GM19099 (cell line): ENCODE results near the gene CEBPE.

Experiments used
- POLR2A ChIP-seq: IDR thresholded peaks from 3 replicates; pipeline ENCODE4 v1.6.1; 2011; ENCODE audit warnings: low read depth; ENCODE audit not compliant: insufficient read length; ENCODE audit errors: extremely low read depth

Gene CEBPE

DNA sequence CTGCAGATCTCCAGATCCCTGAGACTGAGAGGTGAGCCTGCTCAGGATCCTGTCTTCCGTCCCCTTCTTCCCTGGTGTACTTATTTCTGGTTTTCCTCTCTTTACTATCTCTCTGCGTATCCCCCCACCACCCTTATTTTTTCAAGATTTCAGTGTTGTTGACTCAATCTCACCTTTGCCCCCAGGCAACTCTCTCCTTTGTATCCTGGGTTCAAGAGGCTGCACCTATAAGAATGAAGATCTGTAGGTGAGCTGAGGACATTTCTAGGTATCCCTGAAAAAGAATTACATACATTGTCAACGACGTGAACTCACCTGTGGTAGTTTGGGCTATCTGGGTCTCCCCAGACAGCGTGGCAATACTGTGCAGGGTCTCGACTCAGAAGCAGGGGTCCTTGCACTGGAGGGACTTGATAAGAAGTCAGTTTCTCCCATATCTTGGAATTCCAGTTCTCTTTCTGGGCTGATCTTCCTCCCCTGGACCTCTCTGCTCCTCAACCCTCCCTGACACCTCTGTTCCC is 14.9 kb downstream of the CEBPE start:
- no peak for TF ChIP-seq POLR2A

DNA sequence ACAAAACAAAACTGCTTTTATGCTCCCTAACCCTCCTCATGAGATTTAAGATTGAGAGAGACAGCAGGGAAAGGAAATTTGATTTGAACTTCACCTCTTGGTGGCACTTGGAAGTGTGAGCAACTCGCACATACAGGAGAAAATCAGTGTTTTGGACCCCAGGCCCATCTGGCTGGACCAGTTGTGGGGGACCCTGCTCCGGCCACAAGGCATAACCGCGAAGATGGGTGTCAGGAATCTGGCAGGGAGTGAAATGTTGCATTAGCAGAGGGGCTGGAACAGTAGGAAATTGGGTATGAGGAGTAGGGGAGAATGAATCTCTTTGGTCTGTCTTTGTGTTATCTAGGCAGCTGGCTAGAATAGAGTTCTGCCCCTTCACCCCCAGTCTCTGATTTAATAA is 15.5 kb downstream of the CEBPE start:
- no peak for TF ChIP-seq POLR2A

DNA sequence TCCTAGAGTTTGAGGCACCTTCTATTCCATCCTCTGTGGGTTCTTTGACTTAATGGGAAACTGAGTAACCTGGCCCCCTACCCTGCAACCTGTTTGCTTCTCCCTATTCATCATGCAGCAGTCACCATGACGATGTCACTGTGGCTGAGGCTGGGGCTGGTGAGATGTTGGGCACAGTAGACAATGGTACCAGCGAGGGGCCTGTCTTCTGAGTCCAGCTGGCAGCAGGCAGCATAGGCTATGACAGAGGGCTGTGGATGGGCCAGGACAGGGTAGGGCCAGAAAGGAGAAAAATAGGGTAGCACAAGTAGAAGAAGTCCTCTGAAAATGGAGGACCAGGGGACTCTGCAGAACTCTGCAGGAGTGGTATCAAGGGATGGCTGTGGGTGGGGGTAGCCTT is 16.3 kb downstream of the CEBPE start:
- no peak for TF ChIP-seq POLR2A

DNA sequence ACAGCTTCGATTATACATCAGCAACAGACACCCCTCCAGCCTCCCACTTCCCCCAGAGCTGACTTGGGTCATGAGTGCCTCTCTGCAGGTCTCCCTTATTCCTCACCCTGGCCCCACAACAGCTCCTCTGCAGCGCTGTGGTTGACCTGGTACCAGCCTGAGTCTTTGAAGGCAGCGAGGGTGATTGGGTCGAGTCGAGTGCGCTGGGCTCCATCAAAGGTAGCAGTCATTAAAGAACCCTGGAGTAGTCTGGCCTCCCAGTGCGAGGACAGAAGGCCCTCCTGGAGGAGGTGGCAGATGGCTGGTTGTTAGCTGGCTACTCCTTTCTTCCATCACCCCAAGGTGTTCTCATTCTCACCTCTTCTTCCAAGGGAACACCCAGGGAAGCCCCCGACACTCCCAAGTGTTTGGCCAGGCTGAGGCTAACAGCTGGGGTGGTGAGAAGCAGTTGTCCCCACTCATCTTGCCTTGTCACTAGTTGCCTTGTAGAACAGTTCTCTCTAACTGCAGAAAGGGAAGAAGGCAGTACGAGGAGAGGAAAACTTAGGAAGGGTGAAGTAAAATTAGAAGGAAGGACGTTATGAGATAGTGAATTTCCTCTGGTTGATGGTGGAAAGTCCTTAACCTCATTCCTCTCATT is 16.9 kb downstream of the CEBPE start:
- TF ChIP-seq POLR2A, result no peak

DNA sequence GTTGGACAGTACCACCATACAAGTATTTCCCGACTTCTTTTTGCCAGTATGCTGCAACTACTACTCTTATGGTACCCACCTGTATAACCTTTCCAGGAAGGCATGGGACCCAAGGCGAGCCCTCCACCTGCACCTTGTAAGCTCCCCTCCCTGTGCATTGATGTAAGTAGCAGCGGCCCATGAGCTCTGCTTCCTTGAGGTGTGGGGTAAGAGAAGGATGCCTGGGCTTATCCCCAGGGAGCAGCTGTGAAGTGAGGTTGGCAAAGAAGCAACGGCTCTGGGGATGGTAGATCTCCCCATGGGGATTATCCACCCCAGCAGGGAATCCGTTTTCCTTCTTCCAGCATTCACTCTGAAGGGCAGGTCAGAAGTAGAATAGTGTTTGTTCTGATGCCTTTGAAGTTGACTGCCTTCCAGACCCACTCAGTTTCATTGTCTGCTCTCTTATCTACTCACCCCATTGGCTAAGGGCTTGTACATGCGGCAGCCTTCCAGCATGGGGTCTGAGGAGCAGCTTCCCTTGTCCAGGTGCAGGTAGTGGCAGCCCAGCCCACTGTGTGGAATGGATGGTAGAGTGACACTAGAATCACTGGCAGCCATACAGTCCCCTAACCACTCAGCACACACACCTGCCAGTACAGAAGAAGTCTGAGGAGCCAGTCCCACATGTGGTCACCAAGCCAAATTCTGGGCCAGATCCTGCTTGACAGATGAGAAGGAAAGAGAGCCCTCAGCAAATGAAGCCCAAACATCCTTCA is 17.7 kb downstream of the CEBPE start:
- TF ChIP-seq POLR2A, result no peak

DNA sequence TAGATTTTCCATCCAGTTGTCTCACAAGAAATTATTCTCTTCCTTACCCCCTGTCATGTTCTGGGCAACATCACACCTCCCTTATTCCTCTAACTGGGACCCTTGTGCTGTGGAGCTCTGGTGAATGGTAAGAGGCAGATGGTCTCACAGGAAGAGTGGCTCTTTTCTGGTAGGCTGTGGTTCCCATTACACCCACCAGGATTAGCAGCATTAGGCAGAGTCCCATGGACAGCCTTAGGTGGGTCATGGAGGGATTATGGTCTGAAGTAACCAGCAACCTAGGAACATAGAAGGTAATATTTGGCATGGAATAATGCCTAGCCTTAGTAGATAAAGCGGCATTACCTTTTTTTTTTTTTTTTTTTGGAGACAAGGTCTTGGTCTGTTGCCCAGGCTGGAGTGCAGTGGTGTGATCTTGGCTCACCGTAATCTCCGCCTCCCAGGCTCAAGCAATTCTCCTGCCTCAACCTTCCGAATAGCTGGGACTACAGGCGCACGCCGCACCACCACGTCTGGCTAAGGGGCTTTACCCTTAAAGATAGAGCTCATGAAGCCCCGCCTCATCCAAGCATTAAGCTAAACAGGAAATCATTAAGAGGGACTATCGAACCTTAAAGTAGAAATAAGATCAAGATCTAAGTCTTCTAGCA is 19.7 kb downstream of the CEBPE start:
- no peak for TF ChIP-seq POLR2A

DNA sequence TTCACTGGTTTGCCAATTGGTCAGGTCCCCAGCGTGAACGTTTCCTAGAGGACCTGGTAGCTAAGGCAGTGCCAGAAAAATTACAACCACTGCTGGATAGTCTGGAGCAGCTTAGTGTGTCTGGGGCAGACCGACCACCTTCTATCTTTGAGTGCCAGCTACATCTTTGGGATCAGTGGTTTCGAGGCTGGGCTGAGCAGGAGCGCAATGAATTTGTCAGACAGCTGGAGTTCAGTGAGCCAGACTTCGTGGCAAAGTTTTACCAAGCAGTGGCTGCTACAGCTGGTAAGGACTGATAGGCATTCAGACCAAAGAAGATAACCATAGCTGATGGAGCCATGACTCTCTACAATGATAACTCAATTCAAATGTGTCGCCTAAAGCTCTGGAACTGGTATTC is 21.3 kb downstream of the CEBPE start:
- no peak for TF ChIP-seq POLR2A

DNA sequence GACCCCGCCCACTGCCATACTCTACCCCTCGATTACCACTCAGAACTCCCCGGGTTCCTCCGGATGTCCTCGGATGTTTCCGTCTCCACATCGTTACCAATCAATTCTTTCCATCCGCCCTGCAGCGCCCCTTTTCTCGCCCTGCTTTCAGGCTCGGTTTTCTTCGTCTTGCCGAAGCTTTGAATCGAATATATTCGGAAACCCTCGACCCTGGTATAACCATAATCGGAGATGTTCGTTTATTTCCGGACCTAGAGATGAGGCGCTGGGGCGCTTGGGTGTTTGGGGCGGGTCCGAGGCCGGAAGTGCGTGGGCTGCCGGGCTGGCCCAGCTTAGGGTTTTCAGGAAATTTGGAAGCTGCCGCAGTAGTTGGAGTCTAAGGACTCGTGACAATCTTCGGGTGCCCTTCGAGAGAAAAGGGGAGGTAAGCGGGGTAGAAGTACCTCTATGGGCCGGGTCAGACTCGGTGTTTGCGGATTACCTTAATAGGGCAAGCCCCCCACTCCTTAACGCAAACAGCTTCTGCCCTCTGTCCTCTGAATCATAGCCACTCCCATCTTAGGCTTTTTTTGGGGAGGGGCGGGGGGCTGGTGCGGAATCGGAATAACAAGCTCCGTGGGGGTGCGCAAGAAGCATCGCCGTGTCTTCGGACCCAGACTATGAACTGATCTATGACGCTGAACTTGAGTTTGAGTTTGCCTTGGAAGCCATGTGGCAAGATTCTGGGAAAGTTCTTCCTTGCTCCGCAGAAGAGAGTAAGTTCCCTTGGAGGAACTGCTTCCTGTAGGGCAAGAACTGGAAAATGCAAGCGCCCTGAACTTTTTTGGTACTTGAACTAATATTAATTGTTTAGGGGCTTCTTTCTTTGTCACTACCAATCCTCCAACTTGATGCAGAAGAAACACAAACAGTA is 23.6 kb downstream of the CEBPE start, which contains the start of gene C14orf119:
TSS of gene C14orf119 (plus strand) at position 310 of the 913 bp plus-strand sequence. CDS start 2,154 bp downstream, outside the sequence.
- TF ChIP-seq POLR2A, result peak; percentile 51

DNA sequence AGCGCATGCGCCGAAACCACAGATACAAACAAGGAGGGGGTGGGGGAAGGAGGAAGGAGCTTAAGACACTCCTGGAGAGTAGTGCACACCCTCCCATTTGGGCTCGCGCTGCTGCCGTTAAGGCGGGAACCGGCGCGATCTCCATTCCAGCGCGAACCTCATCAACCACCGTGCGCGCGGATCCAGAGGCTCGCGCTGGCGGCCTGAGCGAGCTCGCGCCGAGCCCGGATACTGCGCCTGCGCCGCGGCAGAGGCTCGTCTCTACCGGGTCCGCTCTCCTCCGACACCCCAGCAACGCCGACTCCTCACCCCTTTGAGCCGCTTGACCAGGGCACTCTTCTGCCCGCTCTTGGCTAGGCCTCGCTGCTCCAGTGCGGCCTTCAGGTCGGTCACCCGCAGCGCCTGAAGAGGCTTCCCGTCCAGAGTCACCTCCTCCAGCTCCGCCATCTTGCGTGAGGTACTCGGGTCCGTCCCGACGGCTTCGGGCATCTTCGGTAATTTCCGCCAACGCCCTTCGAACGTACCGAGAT is 24.3 kb downstream of the CEBPE start, which contains the start of gene ACIN1:
TSS of gene ACIN1 (minus strand) at position 471 of the 530 bp plus-strand sequence. CDS start at position 447, 24 bp downstream.
- peak; percentile 86 for TF ChIP-seq POLR2A

DNA sequence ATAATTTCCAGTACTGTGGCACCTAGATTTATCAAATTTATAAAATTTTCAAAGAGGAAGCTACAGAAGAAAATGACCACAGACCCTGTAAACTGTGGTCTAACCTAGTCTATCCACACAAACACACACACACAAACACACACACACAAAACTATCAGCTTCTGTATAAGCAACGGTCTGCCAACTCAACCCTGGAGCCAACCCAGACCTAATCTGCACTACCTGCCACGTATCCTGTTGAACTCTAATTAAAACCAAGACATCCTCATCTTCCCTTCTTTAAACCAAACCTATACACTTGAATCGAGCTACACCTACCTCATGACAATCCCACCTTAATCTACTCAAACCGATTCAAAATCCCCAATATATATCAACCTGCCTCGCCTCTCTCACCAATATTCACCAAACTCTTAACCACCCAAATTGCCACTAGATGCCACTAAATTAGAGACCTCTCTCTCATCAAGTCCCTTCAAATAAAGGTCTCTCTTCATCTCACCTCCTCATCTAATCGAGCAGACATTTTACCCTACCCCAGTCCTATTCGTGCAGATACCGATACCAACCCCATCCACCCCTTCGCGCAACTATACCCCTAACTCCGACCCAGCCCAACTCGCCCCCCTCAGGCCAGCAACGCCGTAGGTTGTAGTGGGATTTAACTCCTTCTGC is 24.9 kb downstream of the CEBPE start:
- no peak for TF ChIP-seq POLR2A

DNA sequence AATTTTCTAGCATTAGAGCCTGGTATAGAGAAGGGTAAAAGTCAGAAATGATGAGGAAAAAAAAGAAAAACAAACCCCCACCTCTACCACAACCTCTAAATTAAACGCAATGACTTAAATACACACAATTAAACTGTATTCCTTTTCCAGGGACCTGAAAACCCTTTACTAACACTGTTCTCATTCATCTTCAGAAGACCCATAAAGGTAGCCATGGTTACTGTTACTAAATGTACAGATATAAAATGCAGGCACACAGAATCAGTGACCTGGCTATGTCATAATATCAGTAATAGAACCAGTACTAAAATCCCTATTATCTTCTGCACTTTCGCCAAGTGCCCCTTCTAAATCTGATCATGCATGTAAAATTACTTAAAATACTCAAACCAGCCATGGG is 25.5 kb downstream of the CEBPE start:
- TF ChIP-seq POLR2A, result no peak

DNA sequence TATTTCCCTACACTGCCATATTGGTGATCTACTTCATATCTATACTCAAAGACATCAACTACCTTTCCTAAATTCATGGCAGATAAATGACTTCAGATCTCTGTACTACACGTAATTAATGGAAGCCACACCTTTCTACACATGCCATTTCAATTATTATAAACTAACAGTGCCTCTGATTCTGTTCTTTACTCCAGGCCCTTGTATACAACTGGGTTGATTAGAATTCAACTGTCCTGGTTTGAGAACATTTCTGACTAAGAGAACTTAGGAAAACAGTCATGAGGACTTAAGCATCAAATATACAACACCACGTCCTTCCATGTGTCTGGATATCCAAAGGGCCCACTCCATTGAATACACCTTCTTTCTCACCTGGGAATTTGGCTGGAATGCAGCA is 26.0 kb downstream of the CEBPE start:
- no peak for TF ChIP-seq POLR2A

DNA sequence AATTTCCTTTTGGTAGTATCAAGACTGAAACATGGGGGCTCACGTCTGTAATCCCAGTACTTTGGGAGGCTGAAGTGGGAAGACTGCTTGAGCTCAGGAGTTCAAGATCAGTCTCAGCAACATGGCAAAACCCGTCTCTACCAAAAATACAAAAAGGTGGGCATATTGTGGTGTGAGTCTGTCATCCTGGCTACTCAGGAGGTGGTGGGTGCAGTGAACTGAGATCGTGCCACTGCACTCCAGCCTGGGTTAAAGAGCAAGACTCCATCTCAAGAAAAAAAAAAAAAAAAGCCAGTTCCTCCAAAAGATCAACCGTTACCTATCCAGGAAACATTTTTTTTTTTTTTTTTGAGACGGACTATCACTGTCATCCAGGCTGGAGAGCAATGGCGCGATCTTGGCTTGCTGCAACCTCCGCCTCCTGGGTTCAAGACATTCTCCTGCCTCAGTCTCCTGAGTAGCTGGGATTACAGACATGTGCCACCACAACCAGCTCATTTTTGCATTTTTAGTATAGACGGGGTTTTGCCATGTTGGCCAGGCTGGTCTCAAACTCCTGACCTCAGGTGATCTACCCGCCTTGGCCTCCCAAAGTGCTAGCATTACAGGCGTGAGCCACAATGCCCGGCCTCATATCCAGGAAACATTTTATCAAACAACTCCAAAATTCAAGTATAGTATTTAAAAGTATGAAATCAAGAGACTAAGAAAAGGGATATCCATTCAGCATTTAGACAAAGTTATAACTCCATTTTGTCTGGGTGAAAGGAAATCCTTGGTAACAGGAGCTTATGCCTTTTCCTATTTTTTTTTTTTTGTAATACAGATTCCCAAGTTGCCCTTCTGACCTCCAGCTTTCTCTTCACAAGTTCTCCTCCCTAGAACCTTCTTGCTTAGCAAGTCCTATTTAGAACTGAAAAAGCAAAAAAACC is 27.5 kb downstream of the CEBPE start:
- TF ChIP-seq POLR2A, result no peak
